Suprapubic skin (tissue), 4 donors: ENCODE data around the gene PRELP.

Experiments
- EP300 ChIP-seq: sonication (generic); formaldehyde crosslinking; IDR thresholded peaks from one replicate; pipeline ENCODE4 v1.6.1; 2017; ENCODE audit warnings: antibody characterized with exemption
- POLR2A ChIP-seq, 2 donors: fragments of 450-650 bp; IDR thresholded peaks; one replicate each; pipeline ENCODE4 v1.6.1; 2017; ENCODE audit warnings: antibody characterized with exemption in 2 of 2, mild to moderate bottlenecking in 2 of 2, moderate library complexity in 2 of 2
- POLR2AphosphoS5 ChIP-seq, 3 donors: sonication (generic); formaldehyde crosslinking; IDR thresholded peaks; one replicate each; pipeline ENCODE4 v1.6.1; 2017; ENCODE audit warnings: antibody characterized with exemption in 3 of 3
- TF ChIP-seq, protein P1 (sequence below), 2 donors: fragments of 200-600 bp in 1 of 2; fragments of 450-650 bp in 1 of 2; sonication (generic) in 1 of 2; IDR thresholded peaks; one replicate each; pipeline ENCODE4 v1.5.1; 2016 to 2019; ENCODE audit warnings: antibody characterized with exemption in 2 of 2, mild to moderate bottlenecking in 1 of 2, moderate library complexity in 1 of 2

DNA sequence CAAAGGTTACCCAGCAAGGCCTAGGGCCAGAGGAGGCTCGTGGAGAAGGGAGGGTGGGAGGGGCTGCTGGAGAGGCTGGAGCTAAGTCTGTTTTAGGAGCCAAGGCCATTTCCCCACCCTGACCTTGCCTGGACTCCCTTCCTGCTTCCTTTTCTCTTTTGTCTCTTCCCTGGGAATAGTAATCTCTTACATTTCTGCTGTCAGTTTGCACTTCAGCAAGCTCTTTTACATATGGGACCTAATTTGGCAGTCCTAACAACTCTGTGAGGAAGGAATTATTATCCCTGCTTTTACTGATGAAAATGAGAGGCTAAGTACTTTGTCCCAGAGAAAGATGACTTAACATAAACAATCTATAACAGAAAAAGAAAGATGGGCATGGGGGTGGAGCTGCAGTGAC lies 32.2 kb downstream of the PRELP start:
- TF ChIP-seq, protein P1, sequence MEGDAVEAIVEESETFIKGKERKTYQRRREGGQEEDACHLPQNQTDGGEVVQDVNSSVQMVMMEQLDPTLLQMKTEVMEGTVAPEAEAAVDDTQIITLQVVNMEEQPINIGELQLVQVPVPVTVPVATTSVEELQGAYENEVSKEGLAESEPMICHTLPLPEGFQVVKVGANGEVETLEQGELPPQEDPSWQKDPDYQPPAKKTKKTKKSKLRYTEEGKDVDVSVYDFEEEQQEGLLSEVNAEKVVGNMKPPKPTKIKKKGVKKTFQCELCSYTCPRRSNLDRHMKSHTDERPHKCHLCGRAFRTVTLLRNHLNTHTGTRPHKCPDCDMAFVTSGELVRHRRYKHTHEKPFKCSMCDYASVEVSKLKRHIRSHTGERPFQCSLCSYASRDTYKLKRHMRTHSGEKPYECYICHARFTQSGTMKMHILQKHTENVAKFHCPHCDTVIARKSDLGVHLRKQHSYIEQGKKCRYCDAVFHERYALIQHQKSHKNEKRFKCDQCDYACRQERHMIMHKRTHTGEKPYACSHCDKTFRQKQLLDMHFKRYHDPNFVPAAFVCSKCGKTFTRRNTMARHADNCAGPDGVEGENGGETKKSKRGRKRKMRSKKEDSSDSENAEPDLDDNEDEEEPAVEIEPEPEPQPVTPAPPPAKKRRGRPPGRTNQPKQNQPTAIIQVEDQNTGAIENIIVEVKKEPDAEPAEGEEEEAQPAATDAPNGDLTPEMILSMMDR (IDR thresholded peaks at IDR 0.05) = no peak
- TF ChIP-seq POLR2AphosphoS5 (IDR thresholded peaks at IDR 0.05) = no peak
- no peak for TF ChIP-seq POLR2A (IDR thresholded peaks at IDR 0.05)
- TF ChIP-seq EP300 = no peak
